B cell (primary cell): Measurements from ENCODE around the gene FIZ1.
"Not testable (repeated sequence)": the region's sequence is repeated elsewhere in the genome, so short reads cannot be mapped to it uniquely, and the experiment has no call there.

Experiments used
- EZH2 ChIP-seq: IDR thresholded peaks from 2 replicates; pipeline ENCODE4 v1.6.1; 2012; ENCODE audit warnings: borderline replicate concordance, low read depth, mild to moderate bottlenecking, moderate library complexity, low read length; ENCODE audit not compliant: insufficient read depth, poor library complexity, severe bottlenecking
- TF ChIP-seq, protein P1 (sequence below): fragments of 200-600 bp; IDR thresholded peaks from one replicate; pipeline ENCODE4 v1.8.0; 2022; ENCODE audit warnings: antibody characterized with exemption, mild to moderate bottlenecking

DNA sequence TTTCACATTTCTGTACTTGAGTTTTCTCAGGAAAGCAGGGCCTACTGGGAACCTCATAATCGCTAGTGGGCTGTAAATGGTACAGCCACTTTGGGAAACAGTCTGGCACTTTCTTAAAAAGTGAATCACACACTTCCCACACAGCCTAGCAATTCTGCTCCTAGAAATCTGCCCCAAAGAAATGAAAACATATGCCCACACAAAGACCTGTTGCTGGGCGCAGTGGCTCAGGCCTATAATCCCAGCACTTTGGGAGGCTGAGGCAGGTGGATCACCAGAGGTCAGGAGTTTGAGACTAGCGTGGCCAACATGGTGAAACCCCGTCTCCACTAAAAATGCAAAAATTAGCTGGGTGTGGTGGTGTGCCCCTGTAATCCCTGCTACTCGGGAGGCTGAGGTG, 29.8 kb downstream of the FIZ1 start:
- TF ChIP-seq, protein P1, sequence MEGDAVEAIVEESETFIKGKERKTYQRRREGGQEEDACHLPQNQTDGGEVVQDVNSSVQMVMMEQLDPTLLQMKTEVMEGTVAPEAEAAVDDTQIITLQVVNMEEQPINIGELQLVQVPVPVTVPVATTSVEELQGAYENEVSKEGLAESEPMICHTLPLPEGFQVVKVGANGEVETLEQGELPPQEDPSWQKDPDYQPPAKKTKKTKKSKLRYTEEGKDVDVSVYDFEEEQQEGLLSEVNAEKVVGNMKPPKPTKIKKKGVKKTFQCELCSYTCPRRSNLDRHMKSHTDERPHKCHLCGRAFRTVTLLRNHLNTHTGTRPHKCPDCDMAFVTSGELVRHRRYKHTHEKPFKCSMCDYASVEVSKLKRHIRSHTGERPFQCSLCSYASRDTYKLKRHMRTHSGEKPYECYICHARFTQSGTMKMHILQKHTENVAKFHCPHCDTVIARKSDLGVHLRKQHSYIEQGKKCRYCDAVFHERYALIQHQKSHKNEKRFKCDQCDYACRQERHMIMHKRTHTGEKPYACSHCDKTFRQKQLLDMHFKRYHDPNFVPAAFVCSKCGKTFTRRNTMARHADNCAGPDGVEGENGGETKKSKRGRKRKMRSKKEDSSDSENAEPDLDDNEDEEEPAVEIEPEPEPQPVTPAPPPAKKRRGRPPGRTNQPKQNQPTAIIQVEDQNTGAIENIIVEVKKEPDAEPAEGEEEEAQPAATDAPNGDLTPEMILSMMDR, result not testable (repeated sequence)
- TF ChIP-seq EZH2, result not testable (repeated sequence)
